ENCODE results near the gene WDR27.

The WDR27 gene

GRCh38 chr6:169425628-169426370 is 276.0 kb downstream of the WDR27 start:
- no peak for DNase-seq

DNA sequence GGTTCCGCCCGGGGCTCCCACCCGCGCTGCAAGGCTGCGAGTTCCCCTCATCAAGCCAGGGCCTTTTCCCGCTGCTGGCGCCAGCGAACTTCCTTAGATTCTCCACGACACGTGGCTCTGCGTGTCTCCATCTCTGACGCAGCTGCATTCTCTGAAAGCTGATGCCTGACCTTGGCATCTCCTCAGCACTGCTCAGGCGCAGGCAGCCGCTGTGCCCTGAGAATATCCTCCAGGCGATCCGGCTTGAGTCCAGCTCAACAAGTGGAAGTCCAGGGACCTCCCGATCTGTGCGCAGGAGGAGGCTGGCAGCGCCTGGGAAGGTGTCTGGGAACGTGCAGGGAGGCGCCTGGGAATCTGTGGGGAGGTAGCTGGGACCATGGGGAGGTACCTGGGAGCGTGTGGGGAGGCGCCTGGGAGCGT is 277.0 kb downstream of the WDR27 start:
- no peak for DNase-seq

GRCh38 chr6:169424149-169424804 is 277.6 kb downstream of the WDR27 start:
- DNase-seq: no peak

DNA sequence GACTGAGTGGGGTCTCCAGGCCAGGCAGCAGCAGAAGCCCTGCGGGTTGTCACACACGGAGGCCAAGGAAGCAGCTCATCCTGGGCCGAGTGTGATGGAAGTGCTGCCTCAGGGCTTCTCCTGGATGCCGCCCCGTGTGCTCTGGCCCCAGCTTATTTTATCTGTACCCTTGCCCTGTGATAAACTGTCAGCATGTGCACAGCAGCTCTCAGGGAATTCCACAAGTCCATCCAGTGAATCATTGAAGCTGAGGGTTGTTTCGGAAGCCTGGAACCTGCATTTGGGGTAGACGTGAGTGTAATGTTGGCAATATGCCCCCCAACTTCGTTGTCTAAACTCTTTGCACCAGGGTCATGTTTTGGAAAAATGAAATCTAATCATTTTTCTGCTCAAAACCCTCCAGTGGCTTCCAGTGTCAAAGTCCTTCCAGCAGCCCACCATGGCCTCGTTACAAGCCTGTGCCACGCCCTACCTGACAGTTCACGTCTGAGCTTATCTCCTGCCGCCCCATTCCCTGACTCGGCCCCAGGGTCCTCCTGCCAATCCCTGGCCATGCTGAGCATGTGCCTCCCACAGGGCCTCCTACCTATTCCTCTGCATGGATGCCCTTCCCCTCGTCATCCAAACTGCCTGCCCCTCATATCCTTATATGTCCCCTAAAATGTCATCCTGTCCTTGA is 280.1 kb downstream of the WDR27 start:
- no peak for DNase-seq

DNA sequence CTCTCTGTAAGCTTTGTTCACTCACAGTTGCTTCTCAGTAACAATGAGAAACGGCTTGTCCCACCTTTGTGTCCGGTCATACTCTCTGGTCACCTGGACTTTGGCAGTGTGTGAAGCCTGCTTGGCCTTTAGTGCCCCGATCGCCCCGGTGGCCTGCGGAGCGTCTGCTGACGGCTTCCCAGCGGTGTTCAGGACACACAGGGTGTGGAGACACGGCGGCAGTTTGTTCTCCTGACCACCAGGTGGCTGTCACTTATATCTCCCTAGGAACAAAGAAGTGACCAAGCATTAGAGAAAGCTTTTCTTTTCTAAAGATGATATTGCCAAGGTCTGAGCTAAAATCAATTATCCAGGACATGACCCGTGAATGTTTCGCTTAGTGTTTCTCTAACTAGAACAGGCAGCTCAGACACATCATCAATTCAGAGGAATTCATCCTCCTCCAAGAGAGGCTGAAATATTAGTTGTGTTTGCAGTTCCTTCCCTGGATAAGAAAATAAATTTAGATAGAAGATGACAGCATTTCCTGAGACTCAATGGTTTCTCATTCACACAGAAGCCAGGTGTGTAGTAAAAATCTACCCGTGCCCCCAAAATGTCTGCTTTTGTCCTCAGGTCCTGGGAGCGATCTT is 280.8 kb downstream of the WDR27 start:
- no peak for DNase-seq

DNA sequence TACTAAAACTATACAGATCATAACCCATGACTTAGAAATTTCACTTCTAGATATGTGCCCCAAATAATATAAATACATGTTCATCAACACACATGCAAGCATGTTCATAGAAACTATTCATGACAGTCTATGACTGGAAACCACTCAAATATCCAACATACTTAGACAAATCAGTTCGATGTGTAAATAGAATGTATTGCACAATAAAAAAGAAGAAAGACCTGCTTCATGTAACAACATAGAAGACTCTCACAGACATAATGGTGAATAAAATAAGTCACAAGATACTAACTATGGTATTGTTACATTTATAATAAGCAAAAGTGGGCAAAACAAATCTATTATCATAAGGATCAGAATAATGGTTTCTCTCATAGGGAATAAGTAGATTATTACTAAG is 284.7 kb downstream of the WDR27 start:
- no peak for DNase-seq

DNA sequence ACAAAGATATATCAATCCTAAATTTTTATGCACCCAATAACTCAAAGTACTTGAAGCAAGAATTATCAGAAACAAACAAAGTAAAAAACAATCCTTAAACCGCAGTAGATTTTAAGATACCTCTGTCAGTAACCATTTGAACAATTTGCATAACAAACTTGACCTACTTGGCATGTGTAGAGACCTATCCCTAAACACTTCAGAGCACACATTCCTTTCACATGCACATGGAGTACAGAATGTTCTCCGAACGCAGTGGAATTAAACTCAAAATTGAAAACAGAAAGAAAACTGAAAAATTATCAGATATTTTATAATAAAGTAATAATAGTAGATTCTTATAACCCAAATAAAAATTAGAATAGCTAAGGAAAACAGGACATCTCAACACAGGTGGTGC is 285.6 kb downstream of the WDR27 start:
- no peak for DNase-seq

DNA sequence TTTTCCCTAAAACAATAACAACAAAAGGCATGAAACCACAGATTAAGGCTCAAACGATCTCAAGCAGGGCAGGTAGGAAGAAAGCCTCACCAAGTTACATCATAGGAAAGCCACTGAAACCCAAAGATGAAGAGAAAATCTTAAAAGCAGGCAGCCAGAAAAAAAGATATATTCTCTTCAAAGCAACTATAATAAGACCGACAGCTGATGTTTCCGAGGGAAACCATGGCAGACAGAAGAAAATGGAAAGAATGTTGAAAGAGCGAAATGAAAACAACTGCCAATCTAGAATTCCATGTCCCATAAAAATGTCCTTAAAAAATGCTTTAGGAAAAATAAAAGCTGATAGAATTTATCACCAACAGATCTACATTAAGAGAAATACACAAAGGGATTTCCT is 286.6 kb downstream of the WDR27 start:
- DNase-seq: no peak

GRCh38 chr6:169411722-169412121 is 290.1 kb downstream of the WDR27 start:
- no peak for DNase-seq

DNA sequence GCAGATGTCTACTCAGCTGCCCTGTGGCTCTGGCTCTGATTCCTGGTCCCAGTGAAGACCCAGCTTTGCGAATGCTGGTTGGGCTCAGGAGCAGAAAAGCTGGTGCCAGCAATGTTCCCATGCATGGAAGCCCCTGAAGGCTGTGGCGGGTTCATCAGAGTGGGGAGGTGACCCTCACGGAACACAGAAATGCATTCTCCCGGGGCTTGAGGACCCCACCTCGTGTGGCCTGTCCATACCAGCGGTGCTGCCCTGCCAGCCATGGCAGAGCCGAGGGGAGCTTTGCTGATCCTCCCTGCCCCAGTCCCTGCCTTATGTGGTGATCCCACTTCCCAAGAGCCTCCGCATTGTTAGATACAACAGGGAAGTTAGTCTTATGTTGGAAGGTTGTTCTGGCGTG is 290.5 kb downstream of the WDR27 start:
- DNase-seq: no peak

DNA sequence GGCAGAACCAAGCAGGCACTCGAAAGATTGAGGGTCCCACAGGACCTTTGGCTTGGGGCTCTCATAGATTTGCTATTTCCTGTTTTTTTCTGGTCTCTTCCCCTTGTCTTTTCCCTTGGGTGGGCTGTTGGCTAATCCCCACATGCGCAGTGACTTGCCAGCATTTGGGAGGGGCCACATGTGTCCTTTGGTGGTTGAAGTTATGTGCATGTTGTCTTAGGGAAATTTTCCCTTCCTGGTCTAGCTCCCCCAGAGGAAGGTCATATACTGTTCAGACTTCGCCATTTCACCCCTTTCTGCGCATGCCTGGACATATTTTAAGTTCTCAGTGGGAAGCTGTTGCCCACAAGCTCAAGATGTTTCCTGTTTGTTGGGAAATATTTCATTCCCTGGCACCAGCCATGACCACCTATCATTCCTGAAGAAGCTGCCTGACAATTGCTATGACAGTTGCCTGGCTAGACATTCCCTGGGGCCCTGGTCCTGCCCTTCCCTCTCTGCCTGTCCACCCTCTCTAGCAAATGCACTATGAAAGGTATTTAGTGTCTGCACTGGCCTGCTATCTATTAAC is 292.0 kb downstream of the WDR27 start:
- no peak for DNase-seq

GRCh38 chr6:169407325-169407724 is 294.5 kb downstream of the WDR27 start:
- no peak for DNase-seq

All from activated T-cell treated with anti-CD3 and anti-CD28 coated beads, Interleukin-2, amount 50 U/mL, for 48 hours (primary cell).